VCaP (cell line): Measurements from ENCODE around the gene RBSN.

ENCODE experiments used
- H3K27ac ChIP-seq: fragments of 450-650 bp; 2 replicates; pipeline ENCODE4 v1.5.1; 2017
- TF ChIP-seq, protein P1 (sequence below): fragments of 450-650 bp; conservative IDR thresholded peaks from 2 replicates; pipeline ENCODE4 v1.5.1; 2017; ENCODE audit warnings: mild to moderate bottlenecking, moderate library complexity

Gene RBSN

DNA sequence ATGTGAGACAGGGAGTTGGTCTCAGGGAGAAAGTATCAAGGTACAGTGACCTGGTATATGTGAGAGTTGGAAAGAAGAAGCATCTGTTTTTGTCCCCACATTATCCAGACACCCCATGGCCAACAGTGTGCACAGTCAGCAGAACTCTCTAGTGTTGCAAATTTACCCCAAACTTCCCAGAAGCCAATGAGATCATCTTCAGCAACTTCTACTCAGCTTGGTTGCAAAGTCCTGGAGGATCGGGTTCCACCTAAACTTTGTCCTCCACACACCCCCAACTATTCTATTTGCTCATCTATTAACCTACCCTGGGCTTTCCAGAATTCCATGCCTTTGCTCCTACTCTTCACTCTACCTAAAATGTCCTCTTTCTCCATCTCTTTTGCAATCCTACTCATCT lies 15.7 kb downstream of the RBSN start:
- no peak overlapping the region for H3K27ac ChIP-seq
- TF ChIP-seq, protein P1, sequence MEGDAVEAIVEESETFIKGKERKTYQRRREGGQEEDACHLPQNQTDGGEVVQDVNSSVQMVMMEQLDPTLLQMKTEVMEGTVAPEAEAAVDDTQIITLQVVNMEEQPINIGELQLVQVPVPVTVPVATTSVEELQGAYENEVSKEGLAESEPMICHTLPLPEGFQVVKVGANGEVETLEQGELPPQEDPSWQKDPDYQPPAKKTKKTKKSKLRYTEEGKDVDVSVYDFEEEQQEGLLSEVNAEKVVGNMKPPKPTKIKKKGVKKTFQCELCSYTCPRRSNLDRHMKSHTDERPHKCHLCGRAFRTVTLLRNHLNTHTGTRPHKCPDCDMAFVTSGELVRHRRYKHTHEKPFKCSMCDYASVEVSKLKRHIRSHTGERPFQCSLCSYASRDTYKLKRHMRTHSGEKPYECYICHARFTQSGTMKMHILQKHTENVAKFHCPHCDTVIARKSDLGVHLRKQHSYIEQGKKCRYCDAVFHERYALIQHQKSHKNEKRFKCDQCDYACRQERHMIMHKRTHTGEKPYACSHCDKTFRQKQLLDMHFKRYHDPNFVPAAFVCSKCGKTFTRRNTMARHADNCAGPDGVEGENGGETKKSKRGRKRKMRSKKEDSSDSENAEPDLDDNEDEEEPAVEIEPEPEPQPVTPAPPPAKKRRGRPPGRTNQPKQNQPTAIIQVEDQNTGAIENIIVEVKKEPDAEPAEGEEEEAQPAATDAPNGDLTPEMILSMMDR = no peak

DNA sequence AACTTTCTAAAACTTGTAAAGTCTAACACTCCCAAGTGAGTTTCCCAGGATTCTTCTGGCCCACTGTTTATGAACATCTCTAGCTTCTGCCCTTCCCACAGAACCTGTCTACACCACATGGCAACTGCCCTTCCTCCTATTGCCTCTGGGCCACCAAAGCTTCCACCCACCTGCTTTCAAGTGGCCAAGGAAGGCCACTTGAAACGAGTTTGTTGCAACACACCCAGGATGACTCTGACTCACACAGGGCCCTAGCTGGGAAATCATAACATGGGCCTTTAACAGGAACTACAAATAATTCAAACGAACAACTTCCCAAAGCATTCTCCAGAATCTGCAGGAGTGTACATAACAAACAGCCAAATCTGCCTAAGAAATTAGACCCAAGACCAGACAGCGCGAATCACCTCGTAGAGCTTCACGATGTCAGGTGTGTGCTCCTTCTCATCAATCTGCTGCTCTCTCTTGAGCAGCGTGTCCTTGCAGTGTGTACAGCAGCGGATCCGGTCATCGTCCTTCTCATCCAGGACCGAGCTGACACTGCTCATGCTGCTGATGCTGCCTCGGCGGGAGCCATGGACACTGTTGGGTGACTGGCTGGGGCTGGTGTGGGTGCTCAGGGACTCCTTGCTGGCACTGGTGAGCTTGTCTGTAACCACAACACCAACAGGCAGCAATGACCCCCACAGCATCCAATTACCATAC lies 16.8 kb downstream of the RBSN start:
- H3K27ac ChIP-seq = no peak overlapping the region
- TF ChIP-seq, protein P1 = no peak

DNA sequence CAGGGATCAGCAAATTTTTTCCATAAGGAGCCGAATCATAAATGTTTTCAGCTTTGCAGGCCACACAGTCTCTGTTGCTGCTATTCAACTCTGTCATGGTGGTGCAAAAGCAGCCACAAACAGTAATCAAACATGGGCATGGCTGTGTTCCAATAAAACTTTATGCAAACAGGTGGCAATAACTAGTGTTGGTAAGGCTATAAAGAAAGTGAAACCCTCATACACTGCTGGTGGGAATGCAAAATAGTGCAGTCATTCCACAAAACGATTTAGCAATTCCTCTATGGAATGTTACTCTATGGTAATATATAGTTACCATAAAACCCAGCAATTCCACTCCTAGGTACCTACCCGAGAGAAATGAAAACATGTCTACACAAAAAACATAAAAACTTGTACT lies 19.9 kb downstream of the RBSN start:
- H3K27ac ChIP-seq = no peak overlapping the region
- TF ChIP-seq, protein P1 = no peak

DNA sequence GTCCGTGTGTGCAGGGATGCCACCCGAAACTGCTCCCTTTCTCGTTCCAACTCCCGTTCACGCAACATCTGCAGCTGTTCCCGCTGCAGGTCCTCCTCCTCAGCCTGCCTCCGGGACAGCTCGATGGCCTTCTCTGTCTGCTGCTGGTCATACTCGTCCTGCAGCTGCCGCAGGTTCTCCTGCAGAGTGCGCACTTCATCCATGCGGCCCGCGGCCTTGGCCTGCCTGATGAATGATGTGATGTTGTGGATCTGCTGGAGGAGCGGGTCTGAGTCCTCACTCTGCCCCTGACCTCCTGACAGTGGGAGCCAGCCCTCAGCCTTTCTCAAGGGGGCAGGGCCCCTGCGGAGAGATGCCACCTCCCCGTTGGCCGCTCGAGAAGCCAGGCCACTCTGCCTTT lies 24.4 kb downstream of the RBSN start:
- H3K27ac ChIP-seq = no peak overlapping the region
- TF ChIP-seq, protein P1 = no peak

DNA sequence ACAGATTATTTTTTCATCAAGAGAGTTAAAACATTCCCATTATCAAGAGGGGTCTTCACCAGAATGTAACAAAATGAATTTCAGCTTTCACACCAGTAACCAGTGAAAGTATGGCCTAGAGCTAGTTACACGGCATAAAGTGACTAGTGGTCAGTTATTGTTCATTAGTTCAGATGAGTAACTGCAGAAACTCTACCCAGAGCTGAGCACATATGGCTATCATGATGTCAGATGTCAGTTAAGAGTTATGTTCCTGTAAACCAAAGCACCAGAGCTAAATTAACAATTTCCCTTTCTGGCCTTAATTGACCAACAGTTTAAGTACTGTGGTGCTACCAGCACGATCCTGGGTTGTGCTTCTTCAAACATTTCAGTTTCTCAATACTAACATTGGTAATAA lies 27.2 kb downstream of the RBSN start:
- TF ChIP-seq, protein P1 = no peak
- no peak overlapping the region for H3K27ac ChIP-seq

DNA sequence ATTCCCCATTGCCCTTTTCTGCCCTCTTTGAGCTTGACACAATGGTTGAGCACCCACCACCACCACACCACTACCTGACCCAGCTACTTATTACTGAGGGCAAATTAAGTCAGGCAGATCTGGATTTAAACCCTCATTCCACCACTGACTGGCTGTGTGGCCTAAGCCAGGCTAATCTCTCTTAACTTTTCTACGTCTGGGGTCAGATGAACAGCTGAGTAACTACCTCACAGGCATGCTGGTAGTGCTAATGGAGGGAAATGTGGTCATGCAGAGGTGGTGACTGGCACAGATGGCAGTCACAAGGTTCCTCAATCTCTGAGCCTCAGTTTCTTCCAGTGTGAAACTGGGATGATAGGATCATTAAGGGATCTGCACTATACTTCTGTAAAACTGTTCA lies 29.5 kb downstream of the RBSN start:
- TF ChIP-seq, protein P1 = no peak
- no peak overlapping the region for H3K27ac ChIP-seq

DNA sequence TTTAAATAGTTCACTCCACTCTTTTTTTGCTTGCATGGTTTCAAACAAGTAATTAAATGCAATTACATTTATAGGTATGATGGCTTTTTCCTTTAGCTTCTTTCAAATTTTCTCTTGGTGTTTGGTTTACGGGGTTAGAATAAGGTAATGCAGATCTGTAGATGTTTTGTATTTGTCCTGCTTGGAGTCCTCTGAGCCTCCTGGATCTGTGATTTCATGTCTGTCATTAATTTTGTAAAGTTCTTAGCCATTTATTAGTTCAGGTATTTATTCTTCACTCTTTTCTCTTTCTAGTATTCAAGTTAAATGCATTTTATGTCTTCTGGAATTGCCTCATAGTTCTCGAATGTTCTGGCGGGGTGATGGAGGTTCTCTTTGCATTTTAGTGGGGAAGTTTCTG lies 32.5 kb downstream of the RBSN start:
- no peak overlapping the region for H3K27ac ChIP-seq
- TF ChIP-seq, protein P1 = no peak
